ENCODE results near the gene TMPRSS9. TPM values are rescaled to one million over a fixed set of nuclear protein-coding genes. Genes with fewer than 3 reads are reported as not detected.
A peak's percentile ranks its signal among the peaks of the same experiment; 100 is the strongest.

Gene TMPRSS9
- total and polyA plus RNA-seq, 2 of the 13 experiments (the other 11 are each of a cell fraction or from before 2014, with no cell fraction given) = 2.5 to 5.2 TPM

DNA sequence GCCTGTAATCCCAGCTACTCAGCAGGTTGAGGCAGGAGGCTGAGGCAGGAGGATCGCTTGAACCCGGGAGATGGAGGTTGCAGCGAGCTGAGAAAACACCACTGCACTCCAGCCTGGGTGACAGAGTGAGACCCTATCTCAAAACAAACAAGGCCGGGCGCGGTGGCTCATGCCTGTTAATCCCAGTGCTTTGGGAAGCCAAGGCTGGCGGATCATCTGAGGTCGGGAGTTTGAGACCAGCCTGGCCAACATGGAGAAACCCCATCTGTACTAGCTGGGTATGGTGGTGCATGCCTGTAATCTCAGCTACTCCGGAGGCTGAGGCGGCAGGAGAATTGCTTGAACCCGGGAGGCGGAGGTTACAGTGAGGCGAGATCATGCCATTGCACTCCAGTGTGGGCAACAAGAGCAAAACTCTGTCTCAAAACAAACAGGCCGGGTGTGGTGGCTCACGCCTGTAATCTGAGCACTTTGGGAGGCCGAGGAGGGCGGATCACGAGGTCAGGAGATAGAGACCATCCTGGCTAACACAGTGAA, 35.3 kb downstream of the TMPRSS9 start (continued):
- TF ChIP-seq, protein P1, sequence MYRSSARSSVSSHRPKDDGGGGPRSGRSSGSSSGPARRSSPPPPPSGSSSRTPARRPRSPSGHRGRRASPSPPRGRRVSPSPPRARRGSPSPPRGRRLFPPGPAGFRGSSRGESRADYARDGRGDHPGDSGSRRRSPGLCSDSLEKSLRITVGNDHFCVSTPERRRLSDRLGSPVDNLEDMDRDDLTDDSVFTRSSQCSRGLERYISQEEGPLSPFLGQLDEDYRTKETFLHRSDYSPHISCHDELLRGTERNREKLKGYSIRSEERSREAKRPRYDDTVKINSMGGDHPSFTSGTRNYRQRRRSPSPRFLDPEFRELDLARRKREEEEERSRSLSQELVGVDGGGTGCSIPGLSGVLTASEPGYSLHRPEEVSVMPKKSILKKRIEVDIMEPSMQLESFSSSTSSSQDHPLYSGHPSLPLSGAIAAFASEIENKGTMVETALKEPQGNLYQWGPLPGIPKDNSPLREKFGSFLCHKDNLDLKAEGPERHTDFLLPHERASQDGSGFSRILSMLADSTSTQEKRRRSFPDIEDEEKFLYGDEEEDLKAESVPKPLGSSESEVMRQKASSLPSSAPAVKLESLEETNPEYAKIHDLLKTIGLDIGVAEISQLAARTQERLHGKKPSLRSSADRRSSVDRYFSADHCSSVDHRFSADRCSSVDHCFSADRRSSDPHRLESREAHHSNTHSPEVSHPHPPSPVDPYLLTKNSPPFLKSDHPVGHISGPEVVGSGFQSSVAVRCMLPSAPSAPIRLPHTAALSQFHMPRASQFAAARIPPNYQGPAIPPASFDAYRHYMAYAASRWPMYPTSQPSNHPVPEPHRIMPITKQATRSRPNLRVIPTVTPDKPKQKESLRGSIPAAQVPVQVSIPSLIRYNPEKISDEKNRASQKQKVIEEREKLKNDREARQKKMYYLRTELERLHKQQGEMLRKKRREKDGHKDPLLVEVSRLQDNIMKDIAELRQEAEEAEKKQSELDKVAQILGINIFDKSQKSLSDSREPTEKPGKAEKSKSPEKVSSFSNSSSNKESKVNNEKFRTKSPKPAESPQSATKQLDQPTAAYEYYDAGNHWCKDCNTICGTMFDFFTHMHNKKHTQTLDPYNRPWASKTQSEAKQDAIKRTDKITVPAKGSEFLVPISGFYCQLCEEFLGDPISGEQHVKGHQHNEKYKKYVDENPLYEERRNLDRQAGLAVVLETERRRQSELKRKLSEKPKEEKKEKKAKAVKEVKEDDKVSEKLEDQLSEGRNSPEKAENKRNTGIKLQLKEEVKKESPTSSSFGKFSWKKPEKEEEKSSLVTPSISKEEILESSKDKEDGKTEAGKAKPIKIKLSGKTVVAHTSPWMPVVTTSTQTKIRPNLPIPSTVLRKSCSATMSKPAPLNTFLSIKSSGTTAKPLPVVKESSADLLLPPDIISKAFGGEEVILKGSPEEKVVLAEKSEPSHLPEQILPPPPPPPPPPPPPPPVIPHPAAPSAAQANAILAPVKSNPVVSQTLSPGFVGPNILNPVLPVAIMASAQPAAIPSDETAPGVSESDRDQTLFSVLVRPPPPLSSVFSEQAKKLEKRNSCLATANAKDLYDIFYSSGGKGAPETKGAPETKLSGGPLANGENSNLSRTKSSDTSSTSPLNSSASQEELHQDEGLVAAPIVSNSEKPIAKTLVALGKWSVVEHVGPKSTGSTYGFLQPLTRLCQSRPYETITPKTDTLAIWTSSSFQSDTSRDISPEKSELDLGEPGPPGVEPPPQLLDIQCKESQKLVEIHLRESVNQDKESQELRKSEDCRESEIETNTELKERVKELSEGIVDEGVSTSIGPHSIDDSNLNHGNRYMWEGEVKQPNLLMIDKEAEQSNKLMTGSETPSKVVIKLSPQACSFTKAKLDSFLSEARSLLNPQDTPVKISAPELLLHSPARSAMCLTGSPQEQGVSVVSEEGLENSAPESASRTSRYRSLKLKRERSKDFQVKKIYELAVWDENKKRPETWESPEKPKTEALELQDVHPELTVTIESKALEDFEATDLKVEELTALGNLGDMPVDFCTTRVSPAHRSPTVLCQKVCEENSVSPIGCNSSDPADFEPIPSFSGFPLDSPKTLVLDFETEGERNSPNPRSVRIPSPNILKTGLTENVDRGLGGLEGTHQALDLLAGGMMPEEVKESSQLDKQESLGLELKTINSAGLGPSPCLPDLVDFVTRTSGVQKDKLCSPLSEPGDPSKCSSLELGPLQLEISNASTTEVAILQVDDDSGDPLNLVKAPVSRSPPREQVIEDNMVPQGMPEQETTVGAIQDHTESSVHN (CRISPR knock-in tag; IDR thresholded peaks at IDR 0.05) = 0 out of 2 replicates have a peak, but pooled peaks have one; percentile 34
- TF ChIP-seq, protein P2, sequence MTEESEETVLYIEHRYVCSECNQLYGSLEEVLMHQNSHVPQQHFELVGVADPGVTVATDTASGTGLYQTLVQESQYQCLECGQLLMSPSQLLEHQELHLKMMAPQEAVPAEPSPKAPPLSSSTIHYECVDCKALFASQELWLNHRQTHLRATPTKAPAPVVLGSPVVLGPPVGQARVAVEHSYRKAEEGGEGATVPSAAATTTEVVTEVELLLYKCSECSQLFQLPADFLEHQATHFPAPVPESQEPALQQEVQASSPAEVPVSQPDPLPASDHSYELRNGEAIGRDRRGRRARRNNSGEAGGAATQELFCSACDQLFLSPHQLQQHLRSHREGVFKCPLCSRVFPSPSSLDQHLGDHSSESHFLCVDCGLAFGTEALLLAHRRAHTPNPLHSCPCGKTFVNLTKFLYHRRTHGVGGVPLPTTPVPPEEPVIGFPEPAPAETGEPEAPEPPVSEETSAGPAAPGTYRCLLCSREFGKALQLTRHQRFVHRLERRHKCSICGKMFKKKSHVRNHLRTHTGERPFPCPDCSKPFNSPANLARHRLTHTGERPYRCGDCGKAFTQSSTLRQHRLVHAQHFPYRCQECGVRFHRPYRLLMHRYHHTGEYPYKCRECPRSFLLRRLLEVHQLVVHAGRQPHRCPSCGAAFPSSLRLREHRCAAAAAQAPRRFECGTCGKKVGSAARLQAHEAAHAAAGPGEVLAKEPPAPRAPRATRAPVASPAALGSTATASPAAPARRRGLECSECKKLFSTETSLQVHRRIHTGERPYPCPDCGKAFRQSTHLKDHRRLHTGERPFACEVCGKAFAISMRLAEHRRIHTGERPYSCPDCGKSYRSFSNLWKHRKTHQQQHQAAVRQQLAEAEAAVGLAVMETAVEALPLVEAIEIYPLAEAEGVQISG (CRISPR knock-in tag; IDR thresholded peaks at IDR 0.05) = peak; percentile 7; the same call in 1 of the 2 replicates
- TF ChIP-seq ZFP1 (CRISPR knock-in tag; IDR thresholded peaks at IDR 0.05) (0 out of 2 replicates have a peak, but pooled peaks have one; percentile 26), ZFX (CRISPR knock-in tag; IDR thresholded peaks at IDR 0.05; ENCODE audit: low read depth) (peak; percentile 33), ZMYM4 (CRISPR knock-in tag; IDR thresholded peaks at IDR 0.05) (0 out of 2 replicates have a peak, but pooled peaks have one; percentile 0), ZNF431 (CRISPR knock-in tag; IDR thresholded peaks at IDR 0.05; ENCODE audit: borderline replicate concordance, low read depth) (0 out of 2 replicates have a peak, but pooled peaks have one; percentile 32), ZC3H4 (CRISPR knock-in tag; IDR thresholded peaks at IDR 0.05; ENCODE audit: borderline replicate concordance) (peak; percentile 76; the same call in 1 of the 2 replicates), ZNF275 (CRISPR knock-in tag; IDR thresholded peaks at IDR 0.05; ENCODE audit: borderline replicate concordance) (peak; percentile 18; the same call in 1 of the 2 replicates), ZNF644 (CRISPR knock-in tag; IDR thresholded peaks at IDR 0.05; ENCODE audit: low read depth) (0 out of 2 replicates have a peak, but pooled peaks have one; percentile 13), ZNF33B (CRISPR knock-in tag; IDR thresholded peaks at IDR 0.05) (0 out of 2 replicates have a peak, but pooled peaks have one; percentile 53), ZNF770 (CRISPR knock-in tag; IDR thresholded peaks at IDR 0.05) (peak; percentile 99), TBX3 (IDR thresholded peaks at IDR 0.05; ENCODE audit: borderline replicate concordance) (peak; percentile 18; the same call in 1 of the 2 replicates)
